GM19238 (cell line): Measurements from ENCODE around the gene SDC1.
"Not testable (repeated sequence)": the region's sequence is repeated elsewhere in the genome, so short reads cannot be mapped to it uniquely, and the experiment has no call there.

Experiments
- DNase-seq: peaks from one replicate; pipeline ENCODE4 v3.0.0; 2011; ENCODE audit warnings: low spot score; ENCODE audit not compliant: insufficient read length

SDC1 gene

GRCh38 chr2:20198001-20198400 is 26.9 kb downstream of the SDC1 start:
- no peak for DNase-seq

GRCh38 chr2:20197192-20197591 is 27.7 kb downstream of the SDC1 start:
- no peak for DNase-seq

GRCh38 chr2:20196657-20197161 is 28.2 kb downstream of the SDC1 start:
- DNase-seq = no peak

- DNase-seq = no peak
Observed at GRCh38 chr2:20196053-20196656, 28.8 kb downstream of the SDC1 start.

GRCh38 chr2:20195431-20196033 is 29.4 kb downstream of the SDC1 start:
- DNase-seq = no peak

- not testable (repeated sequence) for DNase-seq
Observed at GRCh38 chr2:20195016-20195411, 29.9 kb downstream of the SDC1 start.

GRCh38 chr2:20194097-20195015 is 30.6 kb downstream of the SDC1 start:
- no peak for DNase-seq

- no peak for DNase-seq
Observed at GRCh38 chr2:20193185-20193584, 31.7 kb downstream of the SDC1 start.

- no peak for DNase-seq
Observed at GRCh38 chr2:20192781-20193180, 32.1 kb downstream of the SDC1 start.

- no peak for DNase-seq
Observed at GRCh38 chr2:20191714-20192569, 33.0 kb downstream of the SDC1 start.

GRCh38 chr2:20190876-20191713 is 33.8 kb downstream of the SDC1 start:
- no peak for DNase-seq

GRCh38 chr2:20190170-20190569 is 34.8 kb downstream of the SDC1 start:
- no peak for DNase-seq

- no peak for DNase-seq
Observed at GRCh38 chr2:20189299-20189931, 35.5 kb downstream of the SDC1 start.

- DNase-seq = no peak
Observed at GRCh38 chr2:20188851-20189250, 36.1 kb downstream of the SDC1 start.

GRCh38 chr2:20188201-20188600 is 36.7 kb downstream of the SDC1 start:
- no peak for DNase-seq

- no peak for DNase-seq
Observed at GRCh38 chr2:20187331-20187730, 37.6 kb downstream of the SDC1 start.

GRCh38 chr2:20186855-20187187 is 38.1 kb downstream of the SDC1 start:
- DNase-seq = no peak

- DNase-seq = no peak
Observed at GRCh38 chr2:20186078-20186854, 38.7 kb downstream of the SDC1 start.
